Hindlimb muscle (tissue), 1 donor: ENCODE measurements around the gene TIPRL. TPM values are rescaled to one million over a fixed set of nuclear protein-coding genes. Genes with fewer than 3 reads are reported as not detected.
"Not testable (repeated sequence)": the region's sequence is repeated elsewhere in the genome, so short reads cannot be mapped to it uniquely, and the experiment has no call there.

Experiments used
- DNase-seq: peaks from one replicate; pipeline ENCODE4 v3.0.0-alpha.2; 2013
- polyA plus RNA-seq: library from polyadenylated mRNA; unstranded; fragments of 120-200 nt; gene quantifications from one replicate; pipeline ENCODE4 v1.2.1, GENCODE V29; 2013; ENCODE audit not compliant: insufficient read length

Gene TIPRL
- 29.3 TPM for polyA plus RNA-seq

DNA sequence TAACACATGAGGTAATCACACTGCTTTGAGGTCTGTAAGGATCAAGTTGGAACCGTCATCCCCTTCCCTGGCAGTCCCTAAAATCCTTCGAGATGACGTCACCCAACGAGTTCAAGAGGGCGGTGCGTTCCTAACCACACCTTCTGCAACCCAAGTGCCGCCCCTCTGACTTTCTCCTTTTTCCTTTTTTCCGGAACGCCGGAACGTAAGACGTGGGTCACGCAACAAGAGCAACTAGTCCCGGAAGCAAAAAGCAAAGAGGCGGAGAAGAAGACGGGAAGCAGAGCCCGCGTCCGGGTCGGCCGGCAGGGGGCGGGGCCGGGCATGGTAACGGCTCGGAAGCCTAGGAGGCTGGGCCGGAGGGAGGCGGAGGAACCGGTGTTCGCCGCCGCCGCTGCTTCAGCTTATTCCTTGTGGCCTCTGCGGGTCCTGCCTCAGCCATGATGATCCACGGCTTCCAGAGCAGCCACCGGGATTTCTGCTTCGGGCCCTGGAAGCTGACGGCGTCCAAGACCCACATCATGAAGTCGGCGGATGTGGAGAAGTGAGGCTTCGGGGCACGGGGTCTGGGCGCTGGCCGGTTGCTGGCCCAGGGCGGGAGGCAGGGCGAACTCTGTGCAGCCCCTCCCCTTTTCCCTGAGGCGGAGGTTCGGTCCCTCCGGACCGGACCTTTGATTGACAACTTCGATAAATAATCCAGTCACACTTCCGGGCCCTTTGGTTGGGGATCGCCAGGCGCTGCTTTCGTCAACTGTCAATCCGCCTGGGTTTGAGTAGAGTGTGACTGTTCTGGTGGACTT lies at the start of gene TIPRL:
TSS of gene TIPRL (plus strand) at position 325 of the 800 bp plus-strand sequence. CDS start at position 441, 116 bp downstream.
- peak; percentile 95 for DNase-seq

GRCh38 chr1:168129933-168130332 lies 48.8 kb upstream of the TIPRL start:
- no peak for DNase-seq

- DNase-seq: no peak
Measured at GRCh38 chr1:168134132-168134531, 44.6 kb upstream of the TIPRL start.

GRCh38 chr1:168134642-168135041 lies 44.1 kb upstream of the TIPRL start:
- DNase-seq: no peak

- DNase-seq: no peak
Measured at GRCh38 chr1:168135116-168135920, 43.4 kb upstream of the TIPRL start.

DNA sequence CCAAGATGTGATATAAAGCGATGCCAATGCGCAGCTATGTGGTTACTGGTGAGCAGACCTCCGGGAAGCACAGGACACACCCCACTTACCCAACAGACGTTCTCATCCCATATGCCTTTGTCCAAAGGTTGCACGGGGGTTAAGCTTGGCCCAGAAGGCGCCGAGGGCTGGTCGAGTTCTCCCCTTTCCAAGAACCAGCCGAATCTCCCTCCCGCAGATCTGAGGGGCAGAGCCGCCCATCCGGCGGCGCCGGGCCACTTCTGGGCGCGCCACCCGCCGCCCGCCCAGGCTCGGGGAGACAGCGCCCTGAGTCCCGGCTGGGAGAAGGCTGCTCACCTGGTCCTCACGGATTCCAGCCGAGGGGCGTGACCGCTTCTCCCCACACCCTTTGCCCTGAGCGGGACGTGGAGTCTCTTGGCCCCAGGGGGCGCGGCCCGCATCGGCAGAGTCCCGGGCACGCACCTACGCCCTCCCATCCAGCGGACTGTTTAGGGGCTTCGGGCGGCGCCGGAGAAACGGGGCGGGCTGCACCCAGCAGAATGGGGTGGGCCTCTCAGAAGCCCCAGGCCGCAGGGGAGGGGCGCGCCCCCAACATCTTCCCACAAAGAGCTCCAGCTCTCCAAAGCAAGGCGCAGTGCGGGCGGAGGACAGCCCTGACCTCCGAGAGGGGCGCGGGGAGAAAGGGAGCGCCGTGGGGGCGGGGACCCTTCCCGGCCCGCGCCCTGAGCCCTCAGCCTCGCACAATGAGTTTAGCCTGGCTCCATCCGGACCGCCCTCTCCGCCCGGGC lies 42.6 kb upstream of the TIPRL start:
- no peak for DNase-seq

DNA sequence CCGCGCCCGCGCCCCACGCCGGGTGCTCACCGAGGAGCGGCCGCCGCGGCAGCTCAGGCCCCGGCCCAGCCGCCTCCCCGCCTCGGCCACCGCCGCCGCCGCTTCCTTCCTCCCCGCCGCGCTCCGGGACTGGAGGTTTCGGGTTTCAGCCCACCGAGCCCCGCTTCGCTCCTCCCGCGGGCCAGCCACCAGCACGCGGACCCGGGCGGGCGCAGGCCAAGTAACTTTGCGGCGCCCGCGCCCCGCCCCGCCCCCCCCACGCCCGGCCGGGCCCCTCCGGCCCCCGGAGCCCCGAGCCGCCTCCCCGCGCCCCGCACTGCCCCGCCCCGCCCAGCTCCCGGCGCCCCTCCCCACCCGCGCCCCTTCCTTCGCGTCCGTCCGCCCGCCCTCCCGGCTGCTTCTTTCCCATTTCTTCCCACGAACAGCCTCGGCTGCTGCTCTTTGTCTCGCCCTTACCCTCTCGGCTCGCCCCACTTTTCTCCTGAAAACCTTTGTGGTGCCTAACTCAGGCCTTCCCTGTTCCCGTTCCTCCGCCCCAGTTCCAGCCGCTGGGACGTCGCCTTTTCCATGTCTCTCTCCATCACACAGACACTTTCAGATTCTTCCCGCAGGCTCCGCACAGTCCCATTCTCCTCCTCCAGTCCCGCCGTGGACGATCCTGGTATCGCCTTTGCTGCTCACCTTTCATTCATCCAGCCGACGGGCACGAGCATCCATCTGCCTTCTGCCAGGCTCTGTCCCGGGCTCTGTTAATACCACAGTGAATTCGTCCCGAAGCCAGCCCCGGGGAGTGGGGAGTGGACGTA lies 41.9 kb upstream of the TIPRL start, which contains the start of gene GPR161:
TSS of gene GPR161 (minus strand) at position 222 of the 806 bp plus-strand sequence. CDS start 32,080 bp downstream, outside the sequence.
- DNase-seq: peak; percentile 56

DNA sequence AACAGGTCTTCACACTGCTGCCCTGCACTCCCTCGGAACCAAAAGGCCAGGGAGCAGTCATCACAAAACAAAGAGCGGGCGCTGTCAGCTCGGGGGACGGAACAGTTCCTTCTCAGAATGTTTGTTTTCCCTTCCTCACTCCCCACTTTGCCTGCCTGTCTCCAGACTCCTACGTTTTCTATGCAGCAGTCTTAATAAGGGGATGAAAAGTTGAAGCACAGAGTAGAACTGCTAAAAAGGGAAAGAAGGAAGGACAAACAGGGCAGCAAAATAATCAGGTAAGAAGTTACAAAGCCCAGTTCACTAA lies 41.3 kb upstream of the TIPRL start:
- DNase-seq: no peak

DNA sequence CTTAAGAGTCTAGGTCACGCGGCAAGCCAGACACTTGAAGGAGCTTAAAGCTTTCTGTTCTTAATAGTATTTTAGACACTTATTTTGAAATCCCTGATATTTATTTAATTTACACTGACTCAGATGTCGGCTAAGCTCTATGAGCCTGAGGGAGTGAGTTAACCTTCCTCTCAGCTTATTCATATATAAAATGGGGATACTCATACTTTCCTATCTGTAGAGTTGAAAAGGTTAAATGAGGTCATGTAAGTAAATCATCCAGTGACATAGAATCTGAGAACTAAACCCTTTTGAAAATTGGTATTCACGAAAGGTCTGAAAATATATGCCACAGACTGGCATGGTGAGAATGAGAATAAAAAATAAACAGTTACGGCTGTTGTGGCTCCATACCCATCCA lies 40.6 kb upstream of the TIPRL start:
- no peak for DNase-seq

GRCh38 chr1:168139070-168139469 lies 39.7 kb upstream of the TIPRL start:
- DNase-seq: no peak

- no peak for DNase-seq
Measured at GRCh38 chr1:168141871-168142385, 36.8 kb upstream of the TIPRL start.

- peak; percentile 83 for DNase-seq
Measured at GRCh38 chr1:168145184-168146159, 33.3 kb upstream of the TIPRL start.

GRCh38 chr1:168146160-168146539 lies 32.6 kb upstream of the TIPRL start:
- no peak for DNase-seq

- no peak for DNase-seq
Measured at GRCh38 chr1:168146626-168147025, 32.1 kb upstream of the TIPRL start.

GRCh38 chr1:168148916-168149315 lies 29.8 kb upstream of the TIPRL start:
- DNase-seq: no peak

GRCh38 chr1:168150283-168150682 lies 28.5 kb upstream of the TIPRL start:
- DNase-seq: no peak

DNA sequence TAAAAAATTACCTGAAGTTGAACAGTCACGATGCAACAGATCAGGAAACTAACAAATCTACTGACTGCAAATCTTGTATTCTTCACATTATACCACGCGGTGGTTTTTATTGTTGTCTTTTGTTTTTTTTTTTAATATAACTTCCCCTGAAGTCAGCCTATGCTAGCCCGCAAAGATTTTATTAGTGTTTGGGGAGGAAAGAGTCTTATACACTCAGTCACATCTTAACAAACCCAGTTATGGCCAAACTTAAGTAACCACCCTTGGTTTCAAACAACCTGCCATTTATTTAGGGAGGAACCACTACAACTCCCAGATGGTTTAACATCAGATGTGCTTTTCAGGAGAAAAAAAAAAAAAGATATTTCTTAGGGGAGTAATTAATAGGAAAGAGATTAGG lies 26.8 kb upstream of the TIPRL start:
- DNase-seq: no peak

- not testable (repeated sequence) for DNase-seq
Measured at GRCh38 chr1:168154707-168155106, 24.1 kb upstream of the TIPRL start.

- no peak for DNase-seq
Measured at GRCh38 chr1:168155910-168156309, 22.9 kb upstream of the TIPRL start.

DNA sequence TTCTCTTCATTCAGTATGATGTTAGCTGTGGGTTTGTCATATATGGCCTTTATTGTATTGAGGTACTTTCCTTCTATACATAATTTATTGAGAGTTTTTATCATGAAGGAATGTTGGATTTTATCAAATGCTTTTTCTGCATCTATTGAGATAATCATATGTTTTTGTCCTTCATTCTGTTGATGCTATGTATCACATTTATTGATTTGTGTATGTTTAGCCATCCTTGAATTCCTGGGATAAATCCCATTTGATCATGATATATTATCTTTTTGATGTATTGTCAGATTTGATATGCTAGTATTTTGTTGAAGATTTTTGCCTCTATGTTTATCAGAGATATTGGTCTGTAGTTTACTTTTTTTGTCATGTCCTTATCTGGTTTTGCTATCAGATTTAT lies 21.1 kb upstream of the TIPRL start:
- DNase-seq: no peak

- DNase-seq: no peak
Measured at GRCh38 chr1:168159251-168159650, 19.5 kb upstream of the TIPRL start.
